ENCODE measurements around the gene METAP1D. TPM values are rescaled to one million over a fixed set of nuclear protein-coding genes. Genes with fewer than 3 reads are reported as not detected.

METAP1D gene
- total RNA-seq, 4 donors from 2014 or later, result 5.2 to 30.9 (median 7.3) TPM

GRCh38 chr2:172082944-172083627 is 83.3 kb downstream of the METAP1D start:
- H3K27ac ChIP-seq, result no peak overlapping the region
- TF ChIP-seq CTCF (IDR thresholded peaks at IDR 0.05) (no peak), POLR2A (IDR thresholded peaks at IDR 0.05) (no peak)
- no peaks in the 10 kb centered on the region for H3K9me3 ChIP-seq
- H3K4me3 ChIP-seq (replicated peaks in 1 of 3), result no peak overlapping the region
- no peaks in the 10 kb centered on the region for H3K36me3 ChIP-seq
- WGBS, 2 donors, result 14 to 16% methylated on average over 34 to 42 of the region's 42 CpGs
- H3K4me1 ChIP-seq, result peaks cover 20 to 41% of the 10 kb centered on the region in 2 donors
- H3K27me3 ChIP-seq, result peaks cover 60% of the 10 kb centered on the region
- intact Hi-C loops (cut with DNase I), result no loop called here
- DNase-seq, result no peak

DNA sequence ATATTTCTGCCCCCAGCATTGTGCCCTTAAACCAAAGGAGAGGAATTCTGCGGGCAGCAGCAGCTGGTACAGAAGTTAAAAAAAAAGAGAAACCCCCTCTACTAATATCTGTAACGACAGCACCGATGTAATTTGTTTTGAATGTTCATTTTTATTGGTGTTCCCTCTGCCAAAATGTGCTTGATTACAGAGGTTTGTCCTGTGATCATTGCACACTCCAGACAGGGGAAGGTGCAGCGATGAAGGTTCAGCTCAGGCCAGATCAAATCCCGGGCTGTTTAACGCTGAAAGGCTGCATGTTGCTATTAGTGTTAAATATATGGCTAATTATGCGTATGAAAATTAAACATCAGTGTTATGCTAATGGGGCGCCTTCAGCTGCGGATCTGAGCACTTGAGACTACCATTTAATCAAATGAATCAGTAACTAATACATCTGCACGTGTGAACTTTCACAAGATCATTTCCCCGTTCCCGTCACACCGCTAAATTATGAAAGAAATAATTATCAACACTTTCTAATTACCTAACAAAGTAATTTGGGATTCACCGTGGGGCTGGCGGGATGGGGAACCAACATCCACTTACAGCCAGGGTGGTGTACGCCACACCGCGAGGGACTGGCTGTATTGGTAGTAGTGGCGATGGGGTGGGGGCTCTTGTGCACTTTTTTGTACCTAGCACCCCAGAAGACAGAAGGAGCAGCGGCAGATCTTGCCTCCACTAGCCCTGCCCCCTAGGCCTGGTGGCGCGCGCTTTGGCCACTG is 84.1 kb downstream of the METAP1D start:
- peaks cover 20 to 41% of the 10 kb centered on the region in 2 donors for H3K4me1 ChIP-seq
- H3K9me3 ChIP-seq, result no peaks in the 10 kb centered on the region
- H3K4me3 ChIP-seq (replicated peaks in 1 of 3), result peak overlapping the region in 1 of 3 donors; percentile 29
- WGBS, 2 donors, result 18 to 27% methylated on average over 23 of the region's 23 CpGs
- peaks cover 64% of the 10 kb centered on the region for H3K27me3 ChIP-seq
- TF ChIP-seq POLR2A (IDR thresholded peaks at IDR 0.05), result no peak
- no peak for TF ChIP-seq CTCF (IDR thresholded peaks at IDR 0.05)
- no peaks in the 10 kb centered on the region for H3K36me3 ChIP-seq
- no peak overlapping the region for H3K27ac ChIP-seq
- intact Hi-C loops (cut with DNase I), result no loop called here
- no peak for DNase-seq

DNA sequence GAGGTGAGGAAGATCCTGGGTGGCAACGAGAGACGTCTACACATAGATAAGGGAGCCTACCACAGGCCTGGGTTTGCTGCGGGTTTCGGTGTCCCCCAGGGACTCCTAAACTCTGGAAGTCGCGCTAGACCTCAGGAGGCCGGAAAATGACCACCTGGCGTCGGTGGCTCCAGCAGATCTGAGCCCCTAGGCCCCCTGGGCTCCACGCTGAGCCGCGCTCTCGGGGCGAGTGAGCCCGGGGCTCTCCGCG is 84.6 kb downstream of the METAP1D start:
- Histone ChIP-seq H3K36me3 (no peaks in the 10 kb centered on the region), H3K9me3 (no peaks in the 10 kb centered on the region), H3K27me3 (peaks cover 69% of the 10 kb centered on the region), H3K4me3 (replicated peaks in 1 of 3) (peak overlapping the region in 1 of 3 donors; percentile 29), H3K27ac (peak overlapping the region in 1 of 3 donors; percentile 12), H3K4me1 (peaks cover 20 to 41% of the 10 kb centered on the region in 2 donors)
- 7 to 8% methylated on average over 11 to 16 of the region's 17 CpGs for WGBS, 2 donors
- intact Hi-C loops (cut with DNase I), result no loop called here
- no peak for DNase-seq
- no peak for TF ChIP-seq CTCF (IDR thresholded peaks at IDR 0.05)
- no peak for TF ChIP-seq POLR2A (IDR thresholded peaks at IDR 0.05)

DNA sequence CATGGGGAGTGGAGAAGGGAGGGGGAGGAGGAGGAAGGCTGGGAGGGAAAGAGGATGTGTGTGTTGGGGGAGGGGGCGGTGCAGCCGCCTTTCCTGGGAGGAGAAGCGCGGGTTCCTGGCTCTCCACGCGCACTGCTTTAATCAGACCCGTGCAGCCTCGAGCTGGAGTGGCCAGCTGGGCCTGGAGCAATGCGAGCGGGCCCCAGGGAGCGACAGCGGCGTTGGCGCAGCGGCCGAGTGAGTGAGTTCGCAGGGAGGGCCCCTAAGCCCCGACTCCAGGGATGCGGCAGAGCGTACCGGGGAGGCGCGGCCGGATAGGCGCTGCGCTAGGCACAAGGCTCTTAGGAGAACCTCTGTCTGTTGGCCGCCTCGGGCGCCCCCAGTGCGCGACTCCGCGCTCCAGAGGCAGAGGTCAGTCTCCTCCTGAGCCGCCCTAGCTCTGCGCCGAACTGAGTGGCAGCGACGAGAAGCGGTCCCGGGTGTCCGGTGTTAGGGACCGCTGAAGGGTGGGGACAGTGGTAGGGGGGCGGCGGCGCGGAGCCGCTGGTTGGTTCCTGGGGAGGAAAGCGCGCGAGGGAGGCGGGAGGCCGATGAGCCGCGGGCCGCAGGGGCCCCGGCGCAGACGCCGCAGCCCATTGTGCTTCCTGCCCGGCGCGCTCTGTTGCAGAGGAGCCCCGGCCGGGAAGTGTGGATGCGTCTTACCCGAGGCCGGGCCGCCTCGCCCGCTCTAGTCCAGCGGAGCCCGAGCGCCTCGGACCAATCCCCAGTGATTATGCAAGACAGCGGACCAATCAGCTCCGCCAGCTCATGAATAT is 85.1 kb downstream of the METAP1D start:
- peak; percentile 52 for DNase-seq
- H3K4me1 ChIP-seq, result peaks cover 20 to 41% of the 10 kb centered on the region in 2 donors

More for the DNA sequence above, 85.1 kb downstream of the METAP1D start:
- Histone ChIP-seq H3K4me3 (replicated peaks in 1 of 3) (peak overlapping the region in 2 of 3 donors; percentile 14 to 29), H3K27me3 (peaks cover 75% of the 10 kb centered on the region), H3K27ac (peak overlapping the region in 2 of 3 donors; percentile 12 to 29), H3K9me3 (no peaks in the 10 kb centered on the region), H3K36me3 (no peaks in the 10 kb centered on the region)
- 2 to 4% methylated on average over 19 to 49 of the region's 76 CpGs for WGBS, 2 donors
- intact Hi-C loops (cut with DNase I), result no loop called here
- TF ChIP-seq POLR2A (IDR thresholded peaks at IDR 0.05) (no peak), CTCF (IDR thresholded peaks at IDR 0.05) (no peak)

Data from thyroid gland (tissue), 4 donors.